HCT116 (cell line): ENCODE measurements around the gene RAET1G. TPM values are rescaled to one million over a fixed set of nuclear protein-coding genes. Genes with fewer than 3 reads are reported as not detected.
"Not testable (repeated sequence)": the region's sequence is repeated elsewhere in the genome, so short reads cannot be mapped to it uniquely, and the experiment has no call there.

Experiments
- ATAC-seq: fragments of 200-7000 bp; cut with Tn5 transposase; 2 replicates; pipeline ENCODE4 v1.9.1; 2020; ENCODE audit warnings: mild to moderate bottlenecking, moderate library complexity
- BruUV-seq: library from RNA; stranded (reverse); fragments of 400-500 nt; replicated peaks from 2 replicates; lab custom pipeline; 2021; lab: Mats Ljungman, UMichigan
- CTCF ChIA-PET: fragments of 300-600 bp; sonication (Branson Sonifier 250); formaldehyde crosslinking; loops from one replicate; lab custom pipeline; 2021; ENCODE audit warnings: antibody characterized with exemption; lab: Charles Lee
- POLR2A ChIA-PET: fragments of 300-600, 350-600 bp; sonication (Branson Sonifier 250); formaldehyde crosslinking; loops from one replicate; lab custom pipeline; 2021; ENCODE audit warnings: antibody characterized with exemption; lab: Charles Lee
- RAD21 ChIA-PET, 2 experiments: fragments of 300-600 bp; sonication (Branson Sonifier 250); formaldehyde crosslinking; loops; one replicate each; lab custom pipeline; 2023; ENCODE audit warnings: low total read pairs in 2 of 2; ENCODE audit not compliant: uncharacterized antibody in 2 of 2, unreplicated experiment in 2 of 2, low non-redundant PET in 1 of 2; lab: Charles Lee
- DNase-seq: peaks from one replicate; pipeline ENCODE4 v3.0.0-alpha.2; 2010; ENCODE audit warnings: low read depth, low spot score
- H2AFZ ChIP-seq: fragments of 200-600 bp; shearing (Covaris generic), sonication (generic); 2 replicates; pipeline ENCODE4 v1.6.1; 2017; ENCODE audit warnings: low read depth, mixed run types, mixed read lengths, antibody characterized with exemption, low read length; ENCODE audit not compliant: poor library complexity, severe bottlenecking
- H3K27ac ChIP-seq: 2 replicates; pipeline ENCODE4 v1.5.1; 2012; ENCODE audit warnings: low read depth, low read length
- H3K27me3 ChIP-seq: fragments of 200-600 bp; sonication (generic); 2 replicates; pipeline ENCODE4 v1.6.1; 2016; ENCODE audit warnings: mixed run types, low read length, mixed read lengths; ENCODE audit not compliant: insufficient read depth
- H3K36me3 ChIP-seq, 2 experiments: fragments of 200-500 bp in 1 of 2; fragments of 200-600 bp in 1 of 2; sonication (Bioruptor generic) in 1 of 2; sonication (generic) in 1 of 2; 2 replicates each; pipeline versions ENCODE4 v1.5.1 to v1.6.1; 2014 to 2016; ENCODE audit warnings: low read length in 2 of 2, inconsistent platforms in 1 of 2, mixed read lengths in 1 of 2, mixed run types in 1 of 2; ENCODE audit not compliant: insufficient read depth in 2 of 2, control insufficient read depth in 1 of 2
- H3K4me1 ChIP-seq, 2 experiments: fragments of 200-600 bp in 1 of 2; sonication (generic) in 1 of 2; 2 replicates each; pipeline versions ENCODE4 v1.5.1 to v1.6.1; 2012 to 2017; ENCODE audit warnings: low read length in 2 of 2, inconsistent platforms in 1 of 2, mild to moderate bottlenecking in 1 of 2, mixed read lengths in 1 of 2, mixed run types in 1 of 2, moderate library complexity in 1 of 2; ENCODE audit not compliant: insufficient read depth in 2 of 2, control insufficient read depth in 1 of 2
- H3K4me2 ChIP-seq: fragments of 200-600 bp; sonication (generic); 2 replicates; pipeline ENCODE4 v1.6.1; 2017; ENCODE audit warnings: mixed run types, low read length, mixed read lengths
- H3K4me3 ChIP-seq, 2 experiments: fragments of 200-600 bp in 1 of 2; sonication (generic) in 1 of 2; replicated peaks in 1 of 2; 2 replicates each; pipeline ENCODE4 v1.5.1; 2011 to 2016; ENCODE audit warnings: low read length in 2 of 2, control low read depth in 1 of 2, low read depth in 1 of 2, mild to moderate bottlenecking in 1 of 2, mixed read lengths in 1 of 2, mixed run types in 1 of 2
- H3K79me2 ChIP-seq: fragments of 200-600 bp; sonication (generic); 2 replicates; pipeline ENCODE4 v1.6.1; 2017; ENCODE audit warnings: mild to moderate bottlenecking, mixed run types, low read length, moderate library complexity, mixed read lengths; ENCODE audit not compliant: insufficient read depth
- H3K9ac ChIP-seq: fragments of 200-600 bp; sonication (generic); 2 replicates; pipeline ENCODE4 v1.6.1; 2016; ENCODE audit warnings: low read length, mixed read lengths
- H3K9me2 ChIP-seq: fragments of 200-600 bp; sonication (generic), shearing (Covaris generic); 2 replicates; pipeline ENCODE4 v1.6.1; 2017; ENCODE audit warnings: mixed run types, mild to moderate bottlenecking, moderate library complexity; ENCODE audit not compliant: insufficient read depth
- H3K9me3 ChIP-seq, 2 experiments: fragments of 200-500 bp in 1 of 2; fragments of 200-600 bp in 1 of 2; sonication (Bioruptor generic) in 1 of 2; sonication (generic) in 1 of 2; 2 replicates each; pipeline ENCODE4 v1.6.1; 2014 to 2017; ENCODE audit warnings: low read length in 2 of 2, mixed read lengths in 2 of 2, inconsistent platforms in 1 of 2, low read depth in 1 of 2, mild to moderate bottlenecking in 1 of 2, mixed run types in 1 of 2, moderate library complexity in 1 of 2; ENCODE audit not compliant: control insufficient read depth in 1 of 2, insufficient read depth in 1 of 2
- H4K20me1 ChIP-seq: fragments of 200-600 bp; sonication (generic), shearing (Covaris generic); 2 replicates; pipeline ENCODE4 v1.6.1; 2017; ENCODE audit warnings: mixed run types, mild to moderate bottlenecking, moderate library complexity; ENCODE audit not compliant: insufficient read depth
- ATF3 ChIP-seq: IDR thresholded peaks from 2 replicates; pipeline ENCODE4 v1.6.1; 2012
- ELF1 ChIP-seq: IDR thresholded peaks from 2 replicates; pipeline ENCODE4 v1.6.1; 2012; ENCODE audit warnings: low read depth, borderline replicate concordance
- EZH2phosphoT487 ChIP-seq: fragments of 200-600 bp; IDR thresholded peaks from 2 replicates; pipeline ENCODE4 v1.6.1; 2018; ENCODE audit warnings: antibody characterized with exemption, borderline replicate concordance
- POLR2A ChIP-seq: IDR thresholded peaks from 2 replicates; pipeline ENCODE4 v1.7.0; 2011; ENCODE audit warnings: borderline replicate concordance; ENCODE audit not compliant: insufficient read depth, insufficient read length; ENCODE audit errors: extremely low read depth
- ZBTB33 ChIP-seq: IDR thresholded peaks from 2 replicates; pipeline ENCODE4 v1.6.1; 2011; ENCODE audit warnings: mild to moderate bottlenecking, low read length, moderate library complexity; ENCODE audit not compliant: insufficient replicate concordance; ENCODE audit errors: extremely low read depth
- intact Hi-C: fragments of 100-400 bp; cut with micrococcal nuclease; formaldehyde crosslinking; loops from 2 replicates; pipeline ENCODE4 v1.10.0; 2022
- total RNA-seq: library from RNA; stranded (reverse); gene quantifications from one replicate; pipeline ENCODE4 v1.2.1, GENCODE V29; 2021; ENCODE audit not compliant: unreplicated experiment

RAET1G gene
- total RNA-seq, 1 experiment from 2014 or later: 0.37 TPM

GRCh38 chr6:149967999-149968398 is 45.1 kb upstream of the RAET1G start:
- POLR2A ChIA-PET, RAD21 ChIA-PET, CTCF ChIA-PET: not testable (repeated sequence)

GRCh38 chr6:149967591-149967990 is 44.7 kb upstream of the RAET1G start:
- H3K4me1 ChIP-seq: peaks cover 8 to 18% of the 10 kb centered on the region in 2 experiments; a peak in 3 of 4 replicates
- no peak overlapping the region for H2AFZ ChIP-seq
- ATAC-seq: no peak
- no peak overlapping the region for H3K4me3 ChIP-seq
- no peaks in the 10 kb centered on the region for H3K36me3 ChIP-seq
- H4K20me1 ChIP-seq: no peaks in the 10 kb centered on the region
- RAD21 ChIA-PET: no interaction called here
- CTCF ChIA-PET: no interaction called here
- no peaks in the 10 kb centered on the region for H3K9me2 ChIP-seq
- H3K27me3 ChIP-seq: no peaks in the 10 kb centered on the region
- intact Hi-C loops: no loop called here
- H3K27ac ChIP-seq: no peak overlapping the region
- no peaks in the 10 kb centered on the region for H3K9me3 ChIP-seq
- POLR2A ChIA-PET: no interaction called here
- no peaks in the 10 kb centered on the region for H3K79me2 ChIP-seq
- BruUV-seq: no TSS peak
- H3K9ac ChIP-seq: no peak overlapping the region
- TF ChIP-seq ELF1 (no peak), POLR2A (no peak), ATF3 (no peak), ZBTB33 (no peak), EZH2phosphoT487 (no peak)
- no peak overlapping the region for H3K4me2 ChIP-seq
- no peak for DNase-seq

More at GRCh38 chr6:149967999-149968398, 45.1 kb upstream of the RAET1G start:
- H3K79me2 ChIP-seq, H3K4me3 ChIP-seq, BruUV-seq, H3K9me3 ChIP-seq, H2AFZ ChIP-seq, ATAC-seq, H3K27me3 ChIP-seq, H3K9me2 ChIP-seq, intact Hi-C loops, H4K20me1 ChIP-seq, H3K4me2 ChIP-seq, H3K36me3 ChIP-seq, DNase-seq, H3K9ac ChIP-seq, H3K27ac ChIP-seq: not testable (repeated sequence)
- H3K4me1 ChIP-seq: peaks cover 4 to 14% of the 10 kb centered on the region in 2 experiments; a peak in 3 of 4 replicates

GRCh38 chr6:149966319-149966718 is 43.4 kb upstream of the RAET1G start:
- RAD21 ChIA-PET, H3K9me3 ChIP-seq, H2AFZ ChIP-seq, H3K4me3 ChIP-seq, H4K20me1 ChIP-seq, H3K36me3 ChIP-seq, H3K9ac ChIP-seq, intact Hi-C loops, H3K79me2 ChIP-seq, BruUV-seq, DNase-seq, H3K4me2 ChIP-seq, H3K27me3 ChIP-seq, H3K9me2 ChIP-seq, H3K27ac ChIP-seq, CTCF ChIA-PET, ATAC-seq: not testable (repeated sequence)
- POLR2A ChIA-PET: interaction anchor here (0.5 kb wide), 1 partner anchor 217 kb away, joined by 3 read pairs; no protein-coding TSS in a partner anchor
- peaks cover 9 to 22% of the 10 kb centered on the region in 2 experiments; a peak in 3 of 4 replicates for H3K4me1 ChIP-seq
